GM12878 (cell line): ENCODE data around the gene RXFP1. TPM values are rescaled to one million over a fixed set of nuclear protein-coding genes. Genes with fewer than 3 reads are reported as not detected.

Experiments
- ATAC-seq: fragments of 200-7000 bp; cut with Tn5 transposase; 3 replicates; pipeline ENCODE4 v1.9.1; 2020; ENCODE audit warnings: mild to moderate bottlenecking, moderate library complexity
- BruUV-seq: library from RNA; stranded (reverse); fragments of 400-500 nt; replicated peaks from 2 replicates; lab custom pipeline; 2021; lab: Mats Ljungman, UMichigan
- CTCF ChIA-PET: fragments of 300-600 bp; sonication (Branson Sonifier 250); formaldehyde crosslinking; extraction: SDS; loops from one replicate; lab custom pipeline; 2021; ENCODE audit warnings: inconsistent platforms; lab: Yijun Ruan, JAX
- POLR2A ChIA-PET: fragments of 350-600 bp; formaldehyde crosslinking; extraction: SDS; loops from one replicate; lab custom pipeline; 2021; ENCODE audit warnings: inconsistent platforms; lab: Charles Lee
- RAD21 ChIA-PET: fragments of 300-600 bp; sonication (Branson Sonifier 250); formaldehyde crosslinking; loops from one replicate; lab custom pipeline; 2023; ENCODE audit warnings: antibody characterized with exemption; ENCODE audit not compliant: unreplicated experiment; lab: Charles Lee
- SMC1A ChIA-PET: fragments of 300-600 bp; sonication (Branson Sonifier 250); formaldehyde crosslinking; loops from one replicate; lab custom pipeline; 2023; ENCODE audit not compliant: unreplicated experiment, uncharacterized antibody; lab: Charles Lee
- DNase-seq: peaks from one replicate; pipeline ENCODE4 v3.0.0-alpha.2; 2011; ENCODE audit warnings: low read depth, low spot score
- FAIRE-seq: peaks from 3 replicates; lab custom pipeline; 2011; peaks lifted over from hg19 to GRCh38; lab: Jason Lieb, UNC
- H2AFZ ChIP-seq: 2 replicates; pipeline ENCODE4 v1.6.0; 2011; ENCODE audit warnings: low read depth, low read length, control low read depth; ENCODE audit not compliant: control insufficient read depth
- H3K27ac ChIP-seq: 2 replicates; pipeline ENCODE4 v1.5.1; 2011; ENCODE audit warnings: control low read depth; ENCODE audit not compliant: control insufficient read depth, insufficient read depth
- H3K27me3 ChIP-seq, 2 experiments: replicated peaks in 1 of 2; 2 replicates each; pipeline versions ENCODE4 v1.6.0 to v1.6.1; 2011; ENCODE audit warnings: low read length in 1 of 2; ENCODE audit not compliant: control insufficient read depth in 2 of 2, insufficient read depth in 2 of 2
- H3K36me3 ChIP-seq, 2 experiments: 2 replicates each; pipeline ENCODE4 v1.5.1; 2011; ENCODE audit warnings: low read length in 1 of 2; ENCODE audit not compliant: control insufficient read depth in 2 of 2, insufficient read depth in 2 of 2
- H3K4me1 ChIP-seq: 2 replicates; pipeline ENCODE4 v1.6.1; 2011; ENCODE audit warnings: mild to moderate bottlenecking, low read length, moderate library complexity, mixed read lengths; ENCODE audit not compliant: control insufficient read depth, insufficient read depth
- H3K4me2 ChIP-seq: 2 replicates; pipeline ENCODE4 v1.6.0; 2011; ENCODE audit warnings: control low read depth; ENCODE audit not compliant: control insufficient read depth, insufficient read depth
- H3K4me3 ChIP-seq: fragments of 200-600 bp; sonication (generic); 2 replicates; pipeline ENCODE4 v1.5.1; 2016
- H3K79me2 ChIP-seq: 2 replicates; pipeline ENCODE4 v1.6.0; 2011; ENCODE audit warnings: low read length; ENCODE audit not compliant: control insufficient read depth, insufficient read depth
- H3K9ac ChIP-seq: 2 replicates; pipeline ENCODE4 v1.8.0; 2011; ENCODE audit warnings: low read length, control low read depth, mixed read lengths; ENCODE audit not compliant: control insufficient read depth, insufficient read depth
- H3K9me3 ChIP-seq: replicated peaks from 3 replicates; pipeline ENCODE4 v1.5.1; 2011; ENCODE audit warnings: mild to moderate bottlenecking, low read length; ENCODE audit not compliant: control insufficient read depth, insufficient read depth
- H4K20me1 ChIP-seq: 2 replicates; pipeline ENCODE4 v1.6.0; 2011; ENCODE audit not compliant: control insufficient read depth, insufficient read depth
- CREB1 ChIP-seq: IDR thresholded peaks from 2 replicates; pipeline ENCODE4 v1.6.1; 2012; ENCODE audit warnings: low read depth, mild to moderate bottlenecking, inconsistent platforms
- HCFC1 ChIP-seq: fragments of 150-350 bp; IDR thresholded peaks from 2 replicates; pipeline ENCODE4 v1.6.1; 2014; ENCODE audit warnings: low read length
- JUND ChIP-seq: IDR thresholded peaks from 2 replicates; pipeline ENCODE4 v1.6.1; 2012; ENCODE audit warnings: low read depth, mild to moderate bottlenecking, low read length, improper control_type of control experiment, moderate library complexity
- KLF5 ChIP-seq: fragments of 450-650 bp; IDR thresholded peaks from 2 replicates; pipeline ENCODE4 v1.6.1; 2014; ENCODE audit warnings: mild to moderate bottlenecking; ENCODE audit not compliant: partially characterized antibody
- NR2C2 ChIP-seq: IDR thresholded peaks from 2 replicates; pipeline ENCODE4 v1.6.1; 2011; ENCODE audit warnings: borderline replicate concordance, low read depth; ENCODE audit not compliant: control insufficient read depth, insufficient read length
- PAX5 ChIP-seq: IDR thresholded peaks from 2 replicates; pipeline ENCODE4 v1.6.1; 2011; ENCODE audit warnings: low read depth, low read length, borderline replicate concordance
- RUNX3 ChIP-seq: IDR thresholded peaks from 2 replicates; pipeline ENCODE4 v1.6.1; 2012; ENCODE audit warnings: low read length, inconsistent platforms
- TBL1XR1 ChIP-seq: IDR thresholded peaks from 2 replicates; pipeline ENCODE4 v1.6.1; 2012; ENCODE audit warnings: low read depth, low read length, improper control_type of control experiment
- WGBS: methylation state at CpG from one replicate; pipeline ENCODE4 v1.1.6; 2016; ENCODE audit warnings: low lambda C conversion rate; ENCODE audit not compliant: insufficient replicate concordance, insufficient coverage; ENCODE audit errors: missing lambda C conversion rate; 5-methylcytosine and 5-hydroxymethylcytosine counted together
- in situ Hi-C: fragments of 300-500 bp; cut with MboI; formaldehyde crosslinking; loops from 9 replicates; pipeline ENCODE4 v1.14.3; 2018; ENCODE audit warnings: mixed read lengths
- intact Hi-C: fragments of 100-400 bp; cut with micrococcal nuclease; formaldehyde crosslinking; loops from one replicate; pipeline ENCODE4 v1.14.2; 2022; ENCODE audit not compliant: unreplicated experiment
- polyA plus RNA-seq, 11 experiments: library from polyadenylated mRNA; depleted of rRNA in 4 of 11; unstranded in 6 of 11; stranded (reverse) in 5 of 11; fragments of >200 nt; fragmentation: Nextera tagmentation in 4 of 11; fragmentation: Illumina TruSeq in 1 of 11; extraction: Ambion mirVana in 4 of 11; extraction: Trizol in 1 of 11; gene quantifications; 1 replicate in 1 of 11; 2 replicates in 10 of 11; pipeline versions ENCODE4 v1.2.1 to v1.2.3, GENCODE V29; 2011 to 2016; ENCODE audit warnings: inconsistent platforms in 2 of 11, missing spikeins in 2 of 11, low read depth in 1 of 11
- total RNA-seq, 4 experiments: library from RNA; depleted of rRNA in 3 of 4; stranded (reverse); fragments of >200 nt in 3 of 4; fragmentation: Illumina TruSeq in 1 of 4; extraction: Trizol in 1 of 4; gene quantifications; 2 replicates each; pipeline versions ENCODE4 v1.2.1 to v1.2.3, GENCODE V29; 2013 to 2021
- TF ChIP-seq, protein P1 (sequence below): fragments of 150-350 bp; IDR thresholded peaks from 2 replicates; pipeline ENCODE4 v1.6.1; 2016; ENCODE audit warnings: low read depth, low read length

The RXFP1 gene
- total and polyA plus RNA-seq, 10 of the 15 experiments (the other 5 are each of a cell fraction or from before 2014, with no cell fraction given) = 0.12 TPM; not detected in 9

DNA sequence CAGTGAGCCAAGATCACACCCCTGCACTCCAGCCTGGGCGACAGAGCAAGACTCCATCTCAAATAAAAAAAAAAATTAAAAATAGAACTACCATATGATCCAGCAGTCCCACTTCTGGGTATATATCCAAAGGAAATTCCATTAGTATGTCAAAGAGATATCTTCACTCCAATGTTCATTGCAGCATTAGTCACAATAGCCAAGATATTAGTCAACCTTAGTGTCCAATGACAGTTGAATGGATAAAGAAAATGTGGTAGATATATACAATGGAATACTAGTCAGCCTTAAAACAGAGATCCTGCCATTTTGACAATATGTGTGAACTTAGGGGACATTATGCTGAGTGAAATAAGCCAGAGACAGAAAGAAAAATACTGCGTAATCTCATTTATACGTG is 100.6 kb downstream of the RXFP1 start:
- ChIA-PET SMC1A (no interaction called here), CTCF (interaction anchor here (2.6 kb wide), 1 partner anchor 127 kb away, joined by 10 read pairs; no protein-coding TSS in a partner anchor), RAD21 (no interaction called here), POLR2A (no interaction called here)
- no peaks in the 10 kb centered on the region for H3K36me3 ChIP-seq
- in situ Hi-C loops = loop anchor here (5.0 kb wide), 1 partner anchor 370 kb away; no protein-coding TSS in a partner anchor
- no peaks in the 10 kb centered on the region for H3K4me1 ChIP-seq
- intact Hi-C loops = loop anchor here (10.0 kb wide), 1 partner anchor 627 kb away; no protein-coding TSS in a partner anchor
- H3K4me2 ChIP-seq = no peak overlapping the region
- no peak overlapping the region for H3K27ac ChIP-seq
- no peak for DNase-seq
- H3K9me3 ChIP-seq = no peaks in the 10 kb centered on the region
- H3K9ac ChIP-seq = no peak overlapping the region
- FAIRE-seq = no peak
- BruUV-seq = no TSS peak
- H2AFZ ChIP-seq = no peak overlapping the region
- TF ChIP-seq, protein P1, sequence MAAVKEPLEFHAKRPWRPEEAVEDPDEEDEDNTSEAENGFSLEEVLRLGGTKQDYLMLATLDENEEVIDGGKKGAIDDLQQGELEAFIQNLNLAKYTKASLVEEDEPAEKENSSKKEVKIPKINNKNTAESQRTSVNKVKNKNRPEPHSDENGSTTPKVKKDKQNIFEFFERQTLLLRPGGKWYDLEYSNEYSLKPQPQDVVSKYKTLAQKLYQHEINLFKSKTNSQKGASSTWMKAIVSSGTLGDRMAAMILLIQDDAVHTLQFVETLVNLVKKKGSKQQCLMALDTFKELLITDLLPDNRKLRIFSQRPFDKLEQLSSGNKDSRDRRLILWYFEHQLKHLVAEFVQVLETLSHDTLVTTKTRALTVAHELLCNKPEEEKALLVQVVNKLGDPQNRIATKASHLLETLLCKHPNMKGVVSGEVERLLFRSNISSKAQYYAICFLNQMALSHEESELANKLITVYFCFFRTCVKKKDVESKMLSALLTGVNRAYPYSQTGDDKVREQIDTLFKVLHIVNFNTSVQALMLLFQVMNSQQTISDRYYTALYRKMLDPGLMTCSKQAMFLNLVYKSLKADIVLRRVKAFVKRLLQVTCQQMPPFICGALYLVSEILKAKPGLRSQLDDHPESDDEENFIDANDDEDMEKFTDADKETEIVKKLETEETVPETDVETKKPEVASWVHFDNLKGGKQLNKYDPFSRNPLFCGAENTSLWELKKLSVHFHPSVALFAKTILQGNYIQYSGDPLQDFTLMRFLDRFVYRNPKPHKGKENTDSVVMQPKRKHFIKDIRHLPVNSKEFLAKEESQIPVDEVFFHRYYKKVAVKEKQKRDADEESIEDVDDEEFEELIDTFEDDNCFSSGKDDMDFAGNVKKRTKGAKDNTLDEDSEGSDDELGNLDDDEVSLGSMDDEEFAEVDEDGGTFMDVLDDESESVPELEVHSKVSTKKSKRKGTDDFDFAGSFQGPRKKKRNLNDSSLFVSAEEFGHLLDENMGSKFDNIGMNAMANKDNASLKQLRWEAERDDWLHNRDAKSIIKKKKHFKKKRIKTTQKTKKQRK = no peak
- TF ChIP-seq NR2C2 = no peak
- TF ChIP-seq TBL1XR1 = no peak
- TF ChIP-seq HCFC1 = no peak
- TF ChIP-seq CREB1 = no peak
- TF ChIP-seq PAX5 = no peak
- TF ChIP-seq KLF5 = no peak
- no peak for TF ChIP-seq RUNX3
- TF ChIP-seq JUND = no peak
- no peak for ATAC-seq
- no peaks in the 10 kb centered on the region for H3K79me2 ChIP-seq
- no peaks in the 10 kb centered on the region; a peak in 1 of 4 replicates for H3K27me3 ChIP-seq
- no peaks in the 10 kb centered on the region for H4K20me1 ChIP-seq
- no peak overlapping the region for H3K4me3 ChIP-seq
- WGBS = 81% methylated on average over 3 of the region's 3 CpGs
